GM18870 (cell line): ENCODE measurements around the gene KLHL29.

Experiments
- ATAC-seq: cut with Tn5 transposase; IDR thresholded peaks from one replicate; pipeline ENCODE4 v1.9.1; 2021; ENCODE audit warnings: moderate library complexity; ENCODE audit not compliant: unreplicated experiment

Gene KLHL29

DNA sequence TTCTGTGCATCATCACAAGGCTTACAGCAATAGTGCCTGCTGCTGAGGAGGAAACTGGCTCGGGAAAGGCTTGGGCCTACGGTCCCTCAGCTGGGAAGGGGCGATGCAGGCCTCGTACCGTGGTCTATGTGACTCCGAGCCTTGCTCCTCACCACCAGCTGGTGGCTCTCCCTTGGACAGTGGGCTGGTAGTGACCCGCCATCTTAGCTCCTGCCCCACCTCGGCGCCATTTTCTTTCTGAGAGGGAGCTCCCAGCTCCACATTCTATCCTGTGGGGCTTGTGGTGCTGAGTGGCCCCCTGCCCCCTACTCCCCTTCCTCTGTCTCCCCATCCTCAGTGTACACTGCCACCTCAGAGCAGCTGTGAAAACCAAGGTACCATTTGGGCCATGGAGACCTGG lies 255.7 kb downstream of the KLHL29 start:
- ATAC-seq, result no peak

DNA sequence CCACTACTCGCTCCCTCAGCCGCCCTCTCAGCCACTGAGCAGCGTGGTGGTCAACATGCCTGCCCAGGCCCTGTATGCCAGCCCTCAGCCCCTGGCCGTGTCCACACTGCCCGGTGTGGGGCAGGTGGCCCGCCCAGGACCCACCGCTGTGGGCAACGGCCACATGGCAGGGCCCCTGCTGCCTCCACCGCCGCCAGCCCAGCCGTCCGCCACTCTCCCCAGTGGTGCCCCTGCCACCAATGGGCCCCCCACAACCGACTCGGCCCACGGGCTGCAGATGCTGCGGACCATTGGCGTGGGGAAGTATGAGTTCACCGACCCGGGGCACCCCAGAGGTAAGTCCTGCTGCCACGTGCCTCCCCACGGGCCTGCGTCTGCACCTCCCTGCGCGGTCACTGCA lies 257.5 kb downstream of the KLHL29 start:
- no peak for ATAC-seq

DNA sequence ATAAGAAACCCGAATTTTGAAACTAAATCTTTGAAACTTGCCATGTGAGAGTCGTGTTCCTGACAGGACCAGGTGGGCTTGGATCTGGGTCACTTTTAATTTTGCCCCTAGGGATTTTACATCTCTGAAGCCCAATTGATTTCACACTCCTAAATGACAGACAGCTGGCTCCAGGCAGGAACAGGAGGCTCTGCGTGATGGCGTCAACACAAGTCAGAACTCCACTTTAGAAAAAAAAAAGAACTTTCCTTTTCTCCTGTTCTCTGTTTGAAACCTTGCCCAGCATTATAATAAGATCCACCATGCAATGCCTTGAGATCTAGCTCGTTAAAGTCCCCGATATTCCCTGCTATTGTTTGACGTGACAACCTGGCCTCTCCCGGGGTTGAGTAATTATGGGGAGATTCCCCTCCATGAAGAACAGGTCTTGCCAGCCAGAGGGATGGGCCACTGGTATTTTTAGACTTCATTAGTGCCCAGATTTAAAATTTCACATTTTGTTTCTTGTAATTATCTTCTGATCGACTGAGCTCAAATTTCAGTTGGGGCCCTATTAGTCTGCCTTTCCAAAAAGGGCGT lies 260.3 kb downstream of the KLHL29 start:
- no peak for ATAC-seq

DNA sequence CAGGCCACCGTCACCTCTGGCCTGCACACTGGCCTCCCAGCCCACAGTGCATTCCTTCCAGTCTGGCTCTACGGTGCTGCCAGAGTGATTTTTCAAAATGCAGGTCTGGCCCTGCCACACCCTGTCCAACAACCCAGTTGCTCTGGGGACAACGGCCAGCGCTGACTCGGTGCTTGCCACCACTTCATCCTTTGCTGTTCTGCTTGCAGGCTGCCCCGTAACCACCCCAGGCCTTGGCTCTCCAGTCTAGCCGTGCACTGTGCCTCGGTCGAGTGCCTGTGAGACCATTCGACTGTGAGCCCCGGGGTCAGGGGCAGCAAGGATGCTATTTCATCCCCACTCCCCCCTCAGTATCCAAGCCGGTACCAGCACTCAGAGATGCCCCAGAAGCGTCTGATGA lies 262.6 kb downstream of the KLHL29 start:
- no peak for ATAC-seq

DNA sequence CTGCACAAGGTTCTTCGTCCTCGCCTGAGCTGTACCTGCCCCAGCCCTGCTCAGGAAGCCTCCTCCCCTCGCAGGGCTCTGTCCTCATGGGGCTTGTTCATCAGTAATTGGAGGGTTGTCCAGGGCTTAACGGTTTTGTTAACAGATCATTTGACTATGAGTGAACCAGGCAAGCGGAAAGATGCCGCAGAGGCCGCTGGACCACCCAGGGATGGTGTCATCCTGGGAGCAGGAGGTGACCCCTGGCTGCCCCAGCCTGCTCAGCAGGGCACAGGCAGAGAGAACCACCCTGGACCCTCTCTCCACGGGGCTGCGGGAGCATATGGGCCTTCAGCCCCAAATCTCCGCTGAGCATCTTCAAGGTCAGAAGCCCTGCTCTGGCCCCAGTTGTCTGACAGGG lies 264.3 kb downstream of the KLHL29 start:
- no peak for ATAC-seq

- ATAC-seq, result no peak
Measured at GRCh38 chr2:23649819-23650218, 264.8 kb downstream of the KLHL29 start.

GRCh38 chr2:23651187-23652080 lies 266.5 kb downstream of the KLHL29 start:
- no peak for ATAC-seq

DNA sequence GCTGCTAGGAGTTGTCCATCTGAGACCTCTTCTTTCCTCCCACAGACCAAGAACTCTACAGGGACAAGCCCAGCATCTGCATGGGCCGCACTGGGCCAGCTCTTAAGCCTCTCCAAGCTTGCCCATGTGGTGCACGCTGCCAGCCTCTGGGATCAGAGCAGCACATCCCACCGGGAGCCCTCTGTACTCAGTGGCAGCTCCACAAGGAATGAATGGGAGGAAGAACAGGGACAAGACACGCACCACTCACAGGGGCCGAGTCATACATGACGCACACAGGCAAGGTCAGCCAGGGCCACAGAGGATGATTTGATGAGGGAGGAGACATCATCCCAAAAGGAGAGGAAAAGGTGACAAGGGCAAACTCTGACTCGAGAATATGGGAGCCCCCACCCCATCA lies 268.3 kb downstream of the KLHL29 start:
- ATAC-seq, result no peak

GRCh38 chr2:23654756-23655155 lies 269.8 kb downstream of the KLHL29 start:
- no peak for ATAC-seq

DNA sequence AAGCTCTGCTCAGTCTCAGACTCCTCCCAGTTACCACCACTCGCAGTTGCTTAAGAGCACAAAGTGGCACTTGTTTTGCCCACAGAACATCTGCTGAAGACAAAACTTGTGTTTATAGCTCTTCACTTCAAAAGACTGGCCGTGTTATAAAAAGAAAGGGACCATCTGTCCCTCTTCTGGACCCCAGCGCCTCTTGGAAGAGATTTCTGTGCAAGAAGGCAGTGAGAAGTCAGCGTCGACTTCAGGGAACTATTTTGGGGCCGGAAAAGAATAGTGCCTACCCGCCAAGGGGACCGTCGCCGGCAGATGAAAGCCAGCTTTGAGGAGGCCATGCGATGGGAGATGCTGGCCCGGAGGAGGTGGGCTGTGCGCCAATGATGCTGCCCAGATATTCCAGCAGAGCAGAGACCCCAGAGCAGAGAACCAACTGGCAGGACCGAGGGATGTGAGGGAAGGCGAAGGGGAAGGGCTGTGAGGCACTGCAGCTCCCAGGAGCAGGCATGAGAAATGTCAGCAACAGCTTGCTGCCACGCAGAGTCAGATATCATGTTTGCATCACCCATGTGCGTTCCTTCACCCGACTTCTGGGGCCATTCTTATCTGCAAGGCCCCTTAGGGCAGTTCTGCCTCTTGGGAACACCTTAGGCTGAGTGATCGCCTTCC lies 271.1 kb downstream of the KLHL29 start:
- ATAC-seq, result no peak

GRCh38 chr2:23656597-23656973 lies 271.6 kb downstream of the KLHL29 start:
- ATAC-seq, result no peak

DNA sequence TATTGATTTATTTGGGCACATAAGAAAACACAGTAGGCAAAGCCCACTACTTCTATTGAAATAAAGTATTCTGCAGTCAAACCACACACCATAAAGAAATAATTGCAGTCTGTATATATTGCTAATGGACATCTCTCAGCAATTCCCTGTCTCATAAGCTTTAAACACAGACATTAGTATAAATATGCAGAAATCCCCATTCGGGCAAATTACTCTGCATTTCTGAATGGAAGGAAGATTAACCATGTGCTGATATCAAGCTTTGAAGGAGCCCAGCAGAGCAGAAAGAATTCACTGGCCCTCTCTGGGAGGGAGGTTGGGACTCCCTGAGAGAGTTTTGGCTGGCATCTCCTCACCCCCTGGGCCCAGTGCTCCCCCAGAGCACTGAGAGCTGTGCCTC lies 272.4 kb downstream of the KLHL29 start:
- no peak for ATAC-seq

GRCh38 chr2:23657934-23658333 lies 273.0 kb downstream of the KLHL29 start:
- no peak for ATAC-seq

GRCh38 chr2:23658466-23658942 lies 273.5 kb downstream of the KLHL29 start:
- peak; percentile 56 for ATAC-seq

GRCh38 chr2:23659328-23659727 lies 274.3 kb downstream of the KLHL29 start:
- no peak for ATAC-seq

- ATAC-seq, result no peak
Measured at GRCh38 chr2:23659773-23660172, 274.8 kb downstream of the KLHL29 start.

DNA sequence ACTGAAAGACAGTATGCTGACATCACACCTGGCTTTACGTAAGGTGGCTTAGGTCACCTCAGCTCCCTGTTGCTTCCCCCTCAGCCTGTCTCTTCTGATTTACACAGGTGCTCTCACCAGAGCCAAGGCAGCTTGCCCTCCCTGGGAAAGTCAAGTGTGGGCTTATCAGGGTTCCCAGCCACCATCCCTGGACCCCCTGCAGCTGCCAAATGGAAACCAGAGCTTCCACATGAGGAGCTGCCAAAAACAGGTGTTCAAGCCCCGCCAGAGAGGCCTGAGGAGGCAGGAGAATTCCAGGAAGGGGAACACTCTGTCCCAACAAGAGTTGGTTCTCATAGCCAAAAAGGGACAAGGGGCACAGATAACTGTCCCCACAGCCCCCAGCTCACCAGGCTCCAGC lies 275.3 kb downstream of the KLHL29 start:
- no peak for ATAC-seq

DNA sequence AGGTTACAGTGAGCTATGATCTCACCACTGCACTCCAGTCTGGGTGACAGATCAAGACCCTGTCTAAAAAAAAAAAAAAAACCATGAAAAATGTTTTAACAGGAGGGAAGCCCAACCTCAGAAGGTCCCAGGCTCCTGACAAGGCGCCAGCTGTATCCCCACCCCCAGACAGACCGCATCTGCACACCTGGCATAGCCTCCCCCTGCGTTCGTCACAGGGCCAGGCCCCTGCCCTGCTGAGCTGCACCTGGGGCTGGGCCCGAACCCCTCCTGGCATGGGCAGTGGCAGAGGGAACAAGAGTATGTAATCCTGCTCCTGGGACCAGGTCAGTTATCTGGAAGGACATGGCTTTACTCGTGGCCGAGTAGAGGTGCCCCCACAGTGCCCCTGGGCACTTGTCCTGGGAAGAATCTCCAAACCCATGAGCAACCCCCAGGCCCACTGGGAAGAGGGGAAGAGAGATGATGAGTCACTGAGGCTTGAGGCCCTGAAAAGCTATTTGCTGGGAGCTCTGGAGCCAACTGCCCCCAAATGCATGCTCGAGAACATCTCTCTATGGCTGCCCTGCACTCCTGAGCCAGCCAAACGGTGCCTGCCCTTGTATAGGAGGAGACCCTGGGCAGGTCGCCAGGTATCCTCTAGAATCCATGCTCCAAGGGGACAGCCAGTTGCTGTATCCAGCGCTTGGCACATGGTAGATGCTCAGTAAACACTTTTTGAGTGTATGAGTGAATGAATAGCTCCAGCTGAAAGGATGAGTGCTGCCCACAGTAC lies 276.5 kb downstream of the KLHL29 start:
- no peak for ATAC-seq

DNA sequence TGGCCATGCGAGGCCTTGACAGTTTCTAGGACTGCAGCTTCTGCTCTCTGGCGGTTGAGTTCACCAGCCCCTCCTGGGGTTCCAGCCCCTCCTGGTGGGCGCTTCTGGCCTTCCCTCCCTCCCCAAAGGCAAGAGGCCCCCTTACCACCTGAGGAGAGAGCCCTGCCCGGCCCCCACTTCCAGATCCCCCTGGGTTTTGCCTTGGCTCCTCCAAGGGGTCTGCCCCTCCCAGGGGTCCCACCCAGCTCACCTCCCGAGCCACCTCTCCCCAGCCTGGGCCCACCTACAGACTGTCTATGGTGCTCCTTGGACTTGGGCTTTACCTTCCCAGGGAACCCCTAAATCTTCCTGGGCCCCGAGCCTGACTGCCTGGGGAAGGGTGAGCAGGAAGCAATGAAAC lies 277.5 kb downstream of the KLHL29 start:
- no peak for ATAC-seq

GRCh38 chr2:23662941-23663920 lies 278.3 kb downstream of the KLHL29 start:
- no peak for ATAC-seq
